ENCODE results near the gene ST8SIA4.
"Not testable (repeated sequence)": the region's sequence is repeated elsewhere in the genome, so short reads cannot be mapped to it uniquely, and the experiment has no call there.

Gene ST8SIA4

DNA sequence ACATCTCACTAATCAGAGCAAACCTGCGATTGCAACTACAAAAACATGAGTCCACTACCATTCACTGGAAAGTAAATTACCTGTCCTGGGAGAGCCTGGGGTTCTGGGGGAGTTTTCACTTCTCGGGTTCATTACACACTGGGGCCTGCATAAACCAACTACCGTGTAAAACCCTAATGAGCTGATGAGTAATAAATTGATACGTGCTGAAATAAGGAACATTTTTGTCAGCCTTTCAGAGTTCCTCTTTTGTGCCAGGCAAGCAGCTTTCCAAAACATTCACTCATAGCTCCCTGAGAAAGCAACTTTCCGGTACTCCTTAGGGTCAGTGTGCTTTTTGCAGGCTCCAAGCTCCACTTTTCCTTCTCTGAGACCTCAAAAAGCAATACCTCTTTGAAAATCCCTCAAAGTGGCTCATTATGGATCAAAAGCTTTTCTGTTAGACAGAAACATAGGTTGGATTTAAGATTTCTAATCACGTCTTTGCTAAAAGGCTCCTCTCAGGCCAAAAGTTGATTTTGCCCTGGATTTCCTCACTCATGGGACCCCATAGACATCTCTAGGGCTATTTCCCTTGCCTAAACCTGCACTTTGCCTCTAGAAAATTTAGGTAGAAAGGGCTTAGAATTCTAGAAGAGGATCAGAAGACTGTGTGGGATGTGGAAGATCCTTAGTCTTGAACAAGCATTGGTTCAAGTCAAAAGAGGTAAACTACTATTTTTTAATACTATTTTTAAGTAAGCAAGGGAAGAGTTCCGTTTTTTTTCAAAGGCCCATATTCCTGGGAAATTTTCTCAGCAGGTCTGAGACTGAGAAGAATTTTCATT is 74.8 kb downstream of the ST8SIA4 start:
- DNase-seq (ENCODE audit: low read depth) = no peak

- no peak for DNase-seq (ENCODE audit: low read depth)
These were observed 75.6 kb downstream of the ST8SIA4 start for GRCh38 chr5:100827481-100827889.

DNA sequence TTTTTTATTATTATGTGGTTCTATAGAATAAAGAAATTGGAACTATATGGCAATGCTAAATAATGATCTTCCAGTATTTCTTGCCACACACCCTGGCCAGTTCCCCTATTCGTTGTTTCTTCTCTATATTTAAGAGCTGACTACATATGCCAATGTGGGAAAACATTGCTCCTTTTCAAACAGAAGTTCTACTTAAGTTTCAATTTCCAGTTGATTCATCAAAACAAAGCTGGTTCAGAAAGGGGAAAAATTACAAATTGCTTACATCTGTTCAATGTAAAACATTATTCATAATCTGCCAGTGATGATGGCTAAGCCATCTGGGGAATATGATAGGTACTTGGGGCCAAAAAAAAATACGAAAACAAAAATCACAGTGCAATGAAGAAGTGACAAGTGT is 76.9 kb downstream of the ST8SIA4 start:
- DNase-seq (ENCODE audit: low read depth) = no peak

- no peak for DNase-seq (ENCODE audit: low read depth)
These were observed 78.4 kb downstream of the ST8SIA4 start for GRCh38 chr5:100824635-100825034.

DNA sequence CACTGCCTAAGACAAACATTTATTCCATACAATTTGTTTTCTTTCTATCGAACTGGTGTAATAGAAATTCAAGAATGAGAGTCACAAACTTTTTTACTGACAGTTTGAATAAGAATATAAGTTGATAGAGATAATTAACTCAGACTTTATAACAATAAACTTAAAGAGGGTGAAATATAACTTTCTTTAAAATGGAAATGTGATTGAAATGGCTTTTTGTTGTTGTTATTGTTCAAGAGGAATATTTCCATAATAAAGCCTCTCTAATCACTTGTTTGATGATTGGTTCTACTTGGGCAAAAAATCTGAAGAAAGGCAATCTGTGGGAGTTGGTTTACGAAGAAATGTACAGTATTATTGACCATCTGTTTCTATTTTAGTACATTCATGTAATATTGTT is 79.3 kb downstream of the ST8SIA4 start:
- DNase-seq (ENCODE audit: low read depth) = no peak

GRCh38 chr5:100821751-100822150 is 81.3 kb downstream of the ST8SIA4 start:
- DNase-seq (ENCODE audit: low read depth) = no peak

DNA sequence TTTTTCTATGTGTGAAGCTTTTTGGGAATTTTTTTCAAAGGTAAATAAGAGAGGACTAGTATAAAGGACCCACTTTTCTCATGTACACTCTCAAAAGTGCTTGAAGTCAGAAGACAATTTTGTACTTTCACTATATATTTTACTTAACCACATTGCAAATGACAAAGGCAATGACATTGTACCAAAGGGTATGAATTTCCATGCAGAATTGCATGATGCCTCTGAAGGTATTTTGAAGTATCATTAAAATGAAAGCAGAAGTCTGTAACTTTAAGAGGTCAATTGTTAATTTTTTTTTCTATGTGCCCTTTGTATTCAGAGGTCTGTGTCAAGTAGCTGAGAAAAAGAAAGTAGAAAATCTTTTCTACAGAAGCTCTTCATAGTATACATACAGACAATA is 84.7 kb downstream of the ST8SIA4 start:
- no peak for DNase-seq (ENCODE audit: low read depth)

GRCh38 chr5:100803397-100803796 is 99.7 kb downstream of the ST8SIA4 start:
- no peak for DNase-seq (ENCODE audit: low read depth)

GRCh38 chr5:100802208-100802607 is 100.9 kb downstream of the ST8SIA4 start:
- DNase-seq (ENCODE audit: low read depth) = no peak

DNA sequence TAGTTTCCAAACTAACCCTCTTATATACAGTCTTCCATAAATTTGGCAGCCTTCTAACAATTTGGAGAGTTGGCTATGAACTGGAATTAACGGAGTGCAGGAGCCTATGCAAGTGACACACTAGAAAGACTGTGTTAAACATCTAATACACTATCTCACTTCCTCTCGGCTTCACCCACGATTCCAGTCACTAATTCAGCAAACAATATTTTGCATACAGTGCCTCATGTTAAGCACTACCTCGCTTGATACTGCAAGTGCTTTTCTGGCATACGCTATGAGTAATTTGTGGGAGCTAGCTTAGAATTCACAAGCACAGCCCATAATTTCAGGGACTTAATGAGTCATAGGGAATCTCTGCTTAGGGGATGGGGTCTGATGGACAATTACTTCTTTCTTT is 102.5 kb downstream of the ST8SIA4 start:
- DNase-seq (ENCODE audit: low read depth) = no peak

DNA sequence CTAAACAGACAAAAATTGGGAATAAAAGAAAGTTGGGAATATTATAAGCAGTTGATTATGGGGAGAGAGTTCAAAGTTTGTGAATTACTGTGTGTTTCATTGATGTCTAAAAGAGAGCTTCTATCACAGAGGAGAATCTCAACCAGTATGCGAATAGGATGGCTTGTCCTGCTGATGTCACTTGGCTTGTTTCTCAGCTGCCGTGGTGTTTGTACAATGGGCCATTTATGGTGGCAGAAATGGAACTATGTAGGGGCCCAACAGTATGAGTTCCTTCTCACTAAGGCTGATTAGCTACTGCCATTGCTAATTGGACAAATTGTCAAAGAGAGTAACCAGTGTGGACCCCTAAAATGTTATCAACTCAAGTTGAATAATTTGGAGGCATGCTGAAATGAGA is 103.9 kb downstream of the ST8SIA4 start:
- DNase-seq (ENCODE audit: low read depth) = no peak

GRCh38 chr5:100797861-100798260 is 105.2 kb downstream of the ST8SIA4 start:
- DNase-seq (ENCODE audit: low read depth) = no peak

GRCh38 chr5:100796851-100797250 is 106.2 kb downstream of the ST8SIA4 start:
- DNase-seq (ENCODE audit: low read depth) = no peak

- no peak for DNase-seq (ENCODE audit: low read depth)
These were observed 108.2 kb downstream of the ST8SIA4 start for GRCh38 chr5:100794844-100795243.

- DNase-seq (ENCODE audit: low read depth) = no peak
These were observed 108.9 kb downstream of the ST8SIA4 start for GRCh38 chr5:100794218-100794617.

DNA sequence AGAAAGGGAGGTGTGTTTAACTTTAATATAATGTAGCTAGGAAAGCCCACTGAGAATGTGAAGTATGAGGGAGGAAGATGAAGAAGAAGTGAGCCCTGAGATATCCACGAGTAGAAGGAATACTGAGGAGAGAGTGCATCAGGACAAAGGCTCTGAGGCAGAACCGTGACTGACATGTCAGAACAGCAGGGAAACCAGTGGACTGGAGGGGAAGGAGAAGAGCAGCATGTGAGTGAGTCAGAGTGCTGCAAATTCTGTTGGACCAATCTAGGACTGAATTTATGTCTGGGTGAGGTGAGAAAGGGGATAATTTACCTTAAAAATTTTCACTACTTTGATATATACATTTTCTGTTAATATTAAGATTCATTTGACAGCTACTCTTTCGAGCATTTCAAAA is 110.3 kb downstream of the ST8SIA4 start:
- DNase-seq (ENCODE audit: low read depth) = no peak

DNA sequence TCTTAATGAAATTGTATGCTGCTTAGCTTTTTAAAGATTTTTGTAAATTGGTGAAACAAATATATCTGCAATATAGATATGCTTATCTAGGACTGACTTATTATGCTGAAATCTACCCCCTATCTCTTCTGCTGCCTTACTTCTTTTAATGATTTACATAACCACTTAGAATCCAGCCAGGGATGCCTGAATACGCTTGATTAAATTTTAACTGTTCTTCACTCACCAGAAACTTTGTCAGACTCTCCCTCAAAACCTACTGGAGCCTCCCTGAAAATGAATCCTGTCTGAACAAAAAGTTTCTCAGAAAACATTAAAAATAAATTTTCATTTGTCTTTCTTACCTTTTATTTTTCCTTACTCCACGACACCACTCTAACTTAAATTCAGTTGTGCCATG is 111.7 kb downstream of the ST8SIA4 start:
- DNase-seq (ENCODE audit: low read depth) = no peak

GRCh38 chr5:100790951-100791350 is 112.1 kb downstream of the ST8SIA4 start:
- no peak for DNase-seq (ENCODE audit: low read depth)

DNA sequence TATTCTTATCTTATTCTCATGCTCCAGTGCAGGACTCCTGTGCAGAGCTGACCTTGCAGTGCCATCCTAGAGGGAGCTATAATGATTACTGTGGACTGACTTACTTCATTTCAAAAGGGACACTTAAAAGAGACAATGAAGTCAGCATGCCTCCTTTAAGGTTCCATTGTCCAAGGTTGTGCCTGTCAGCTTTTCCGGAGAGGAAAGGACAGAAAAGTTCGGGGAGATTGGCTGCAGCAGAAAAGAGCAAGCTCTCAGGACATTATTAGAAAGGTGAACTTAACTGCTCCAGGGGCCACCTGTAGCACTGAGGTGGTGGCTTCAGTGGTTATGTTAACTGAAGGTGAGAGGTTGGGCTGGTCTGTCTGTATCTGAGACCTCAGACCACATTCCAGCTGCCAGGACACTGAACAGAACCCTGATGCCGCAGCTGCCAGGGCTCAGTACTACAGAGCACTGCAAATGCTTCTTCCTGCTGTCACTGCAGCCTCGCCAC is 112.9 kb downstream of the ST8SIA4 start:
- DNase-seq (ENCODE audit: low read depth) = no peak

DNA sequence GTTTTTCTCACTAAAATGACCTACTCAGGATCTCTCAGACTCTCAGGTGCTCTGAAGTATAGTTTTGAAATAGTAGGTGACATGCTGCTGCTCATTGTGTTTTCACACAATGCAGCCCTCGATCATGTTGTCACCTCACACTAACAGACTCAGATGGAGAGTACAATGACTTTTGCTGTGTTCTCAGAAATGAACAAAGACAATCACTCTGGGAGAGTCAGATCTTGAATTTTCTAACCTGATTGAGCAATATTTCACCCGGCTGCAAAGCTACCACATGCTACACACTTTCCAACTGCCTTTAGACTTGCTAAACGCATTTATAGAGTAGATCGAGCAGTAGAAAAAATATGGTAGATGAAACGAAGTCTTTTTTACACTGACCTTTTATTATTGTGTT is 113.4 kb downstream of the ST8SIA4 start:
- DNase-seq (ENCODE audit: low read depth) = no peak

DNA sequence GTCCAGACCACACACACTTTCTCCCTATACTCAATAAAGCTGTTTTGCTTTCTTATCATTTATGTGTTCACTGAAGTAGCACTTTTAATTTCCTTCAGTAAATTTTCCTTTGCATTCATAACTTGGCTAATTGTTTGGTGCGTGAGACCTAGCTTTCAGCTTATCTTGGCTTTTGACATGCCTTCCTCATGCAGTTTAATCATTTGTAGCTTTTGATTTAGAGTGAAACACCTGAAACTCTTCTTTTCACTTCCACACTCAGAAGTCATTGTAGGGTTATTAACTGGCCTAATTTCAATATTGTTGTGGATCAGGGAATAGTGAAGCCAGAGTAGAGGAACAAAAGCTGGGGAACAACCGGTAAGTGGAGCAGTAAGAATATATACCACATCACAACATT is 114.7 kb downstream of the ST8SIA4 start:
- DNase-seq (ENCODE audit: low read depth) = no peak

DNA sequence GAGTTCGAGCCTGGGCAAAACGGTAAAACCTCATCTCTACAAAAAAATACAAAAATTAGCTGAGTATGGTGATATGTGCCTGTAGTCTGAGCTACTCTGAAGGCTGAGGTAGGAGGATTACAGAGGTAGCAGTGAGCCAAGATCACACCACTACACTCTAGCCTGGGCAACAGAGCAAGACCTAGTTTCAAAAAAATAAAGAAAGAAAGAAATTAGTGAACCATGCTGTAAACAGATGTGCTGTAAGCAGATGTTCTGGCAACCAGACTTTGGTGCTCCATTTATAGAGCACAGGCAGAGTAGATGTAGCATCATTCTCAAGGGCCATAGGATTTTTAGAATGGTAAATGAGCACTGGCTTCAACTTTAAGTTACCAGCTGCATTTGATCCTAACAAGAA is 115.4 kb downstream of the ST8SIA4 start:
- DNase-seq (ENCODE audit: low read depth) = no peak

DNA sequence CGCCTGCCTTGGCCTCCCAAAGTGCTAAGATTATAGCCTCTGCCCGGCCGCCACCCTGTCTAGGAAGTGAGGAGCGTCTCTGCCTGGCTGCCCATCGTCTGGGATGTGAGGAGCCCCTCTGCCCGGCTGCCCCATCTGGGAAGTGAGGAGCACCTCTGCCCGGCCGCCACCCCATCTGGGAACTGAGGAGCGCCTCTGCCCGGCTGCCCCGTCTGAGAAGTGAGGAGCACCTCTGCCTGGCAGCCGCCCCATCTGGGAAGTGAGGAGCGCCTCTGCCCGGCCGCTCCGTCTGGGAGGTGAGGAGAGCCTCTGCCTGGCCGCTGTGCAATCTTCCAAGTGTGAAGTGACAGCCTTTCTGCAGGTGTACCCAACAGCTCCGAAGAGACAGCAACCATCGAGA is 117.5 kb downstream of the ST8SIA4 start:
- DNase-seq (ENCODE audit: low read depth) = not testable (repeated sequence)

DNA sequence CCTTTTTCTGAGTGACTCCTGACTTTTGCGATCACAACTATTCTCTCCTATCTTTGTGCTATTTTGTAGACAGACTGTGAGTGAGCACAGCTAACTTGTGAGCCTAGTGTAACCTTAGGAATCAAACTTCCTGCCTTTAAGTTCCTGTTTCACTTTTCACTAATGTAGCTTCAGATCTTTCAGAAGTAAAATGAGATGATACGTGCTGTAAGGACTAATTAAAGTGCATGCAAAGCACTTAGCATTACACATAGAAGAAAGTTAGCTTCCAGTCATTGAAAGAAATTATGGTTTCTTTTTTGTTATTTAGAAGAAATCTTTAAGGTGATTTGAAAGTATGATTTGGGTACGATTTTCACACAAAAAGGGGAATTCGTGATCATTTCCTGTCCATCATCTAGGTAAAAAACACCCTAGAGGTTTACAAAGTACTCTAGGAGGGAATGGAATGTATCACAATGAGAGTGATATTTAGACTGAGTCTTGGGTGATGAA is 122.7 kb downstream of the ST8SIA4 start:
- DNase-seq (ENCODE audit: low read depth) = no peak

Measured in stimulated activated CD8-positive, alpha-beta memory T cell treated with anti-CD3 and anti-CD28 coated beads, Interleukin-15, amount 100 ng/mL, for 1 hour (primary cell).